H4 (cell line): ENCODE results near the gene JCAD. TPM values are rescaled to one million over a fixed set of nuclear protein-coding genes. Genes with fewer than 3 reads are reported as not detected.

Experiments
- DNase-seq: peaks from one replicate; pipeline ENCODE4 v3.0.0-alpha.2; 2015; ENCODE audit warnings: low spot score
- total RNA-seq: library from RNA; depleted of rRNA; stranded (reverse); fragments of >200 nt; shearing (Covaris generic); gene quantifications from 2 replicates; pipeline ENCODE4 v1.2.3, GENCODE V29; 2014

The JCAD gene
- total RNA-seq, 1 experiment from 2014 or later, result 4.1 TPM

GRCh38 chr10:30073045-30073766, 13.8 kb upstream of the JCAD start:
- no peak for DNase-seq

DNA sequence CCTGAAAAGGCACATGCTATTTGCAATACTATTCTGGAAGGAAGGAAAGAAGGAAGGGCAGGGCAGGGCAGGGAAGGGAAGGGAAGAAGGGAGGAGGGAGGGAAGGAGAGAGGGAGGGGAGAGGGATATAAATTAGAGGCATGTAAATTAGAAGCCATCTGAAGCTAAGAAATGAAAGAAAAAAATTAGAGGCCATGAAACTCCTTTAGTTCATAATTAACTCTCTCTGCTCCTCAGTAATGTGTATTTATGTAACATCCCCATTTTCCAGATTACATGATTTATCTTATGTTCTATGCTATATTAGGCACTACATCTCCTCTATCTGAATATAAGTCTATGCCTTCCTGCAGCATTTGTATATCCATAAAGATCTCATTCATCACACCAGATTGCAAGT, 12.7 kb upstream of the JCAD start:
- DNase-seq, result no peak

- no peak for DNase-seq
These were observed 10.8 kb upstream of the JCAD start for GRCh38 chr10:30070001-30070685.

GRCh38 chr10:30068492-30069223, 9.3 kb upstream of the JCAD start:
- DNase-seq, result no peak

- no peak for DNase-seq
These were observed 3.7 kb upstream of the JCAD start for GRCh38 chr10:30063099-30063498.

DNA sequence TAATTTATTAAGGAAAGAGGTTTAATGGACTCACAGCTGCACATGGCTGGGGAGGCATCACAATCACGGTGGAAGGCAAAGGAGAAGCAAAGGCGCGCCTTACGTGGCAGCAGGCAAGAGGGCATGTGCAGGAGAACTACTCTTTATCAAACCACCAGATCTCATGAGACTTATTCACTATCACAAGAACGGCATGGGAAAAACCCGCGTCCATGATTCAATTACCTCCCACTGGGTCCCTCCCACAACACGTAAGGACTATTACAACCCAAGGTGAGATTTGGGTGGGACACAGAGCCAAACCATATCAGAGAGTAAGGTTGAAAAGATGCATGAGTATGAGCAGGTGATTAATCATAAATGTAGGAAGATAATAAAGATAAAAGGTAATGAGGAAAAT, 3.2 kb upstream of the JCAD start:
- no peak for DNase-seq

DNA sequence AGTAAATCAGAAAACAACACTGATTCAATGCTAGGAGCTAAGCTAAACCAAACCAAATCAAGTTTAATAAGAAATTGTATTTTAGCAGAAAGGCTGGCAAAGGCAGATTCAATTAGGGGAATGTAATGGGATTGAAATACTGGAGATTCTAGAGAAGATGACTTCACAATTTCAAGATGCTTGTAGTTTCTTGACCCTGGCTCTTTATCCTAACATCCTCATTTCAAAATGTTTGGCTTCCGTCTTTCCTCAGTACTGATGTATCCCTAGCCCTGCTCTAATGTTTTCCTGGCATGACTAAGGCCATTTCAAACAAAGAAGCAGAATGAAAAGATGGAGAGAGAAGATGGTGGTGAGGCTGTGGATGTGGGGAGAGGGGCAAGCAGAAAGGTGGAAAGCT, 2.7 kb upstream of the JCAD start:
- peak; percentile 36 for DNase-seq

DNA sequence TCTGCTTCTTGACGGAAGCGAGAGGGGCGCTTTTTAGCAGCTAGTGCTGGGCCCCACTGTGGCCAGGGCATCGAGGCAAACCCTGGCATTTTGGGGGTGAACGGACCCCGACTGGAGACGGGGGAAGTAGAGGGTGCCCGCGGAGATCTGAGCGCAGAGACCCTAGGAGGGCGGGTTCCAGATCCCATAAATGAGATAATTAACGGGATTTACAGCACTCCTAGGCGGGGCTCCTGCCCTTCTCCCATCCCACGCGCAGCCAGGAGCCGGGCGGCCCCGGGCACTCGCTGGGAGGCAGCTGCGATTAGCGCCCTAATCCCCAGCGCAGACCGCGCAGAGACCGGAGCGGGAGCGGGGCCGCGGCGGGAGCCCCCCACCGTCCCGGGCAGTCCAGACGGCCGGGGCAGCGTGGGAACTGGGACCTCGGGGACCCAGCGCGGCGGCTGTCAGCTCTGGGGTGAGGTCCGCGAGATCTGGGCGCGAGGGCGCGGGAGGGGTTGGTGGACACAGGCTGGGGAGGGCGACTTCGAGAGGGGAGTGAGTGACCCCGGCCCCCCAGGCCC, 735 bp downstream of the JCAD start:
- no peak for DNase-seq

- DNase-seq, result no peak
These were observed 1.4 kb downstream of the JCAD start for GRCh38 chr10:30057894-30058556.

GRCh38 chr10:30057421-30057841, 2.0 kb downstream of the JCAD start:
- no peak for DNase-seq

GRCh38 chr10:30056767-30057355, 2.5 kb downstream of the JCAD start:
- DNase-seq, result no peak

GRCh38 chr10:30056281-30056680, 3.1 kb downstream of the JCAD start:
- no peak for DNase-seq

- DNase-seq, result no peak
These were observed 4.1 kb downstream of the JCAD start for GRCh38 chr10:30055226-30055662.

DNA sequence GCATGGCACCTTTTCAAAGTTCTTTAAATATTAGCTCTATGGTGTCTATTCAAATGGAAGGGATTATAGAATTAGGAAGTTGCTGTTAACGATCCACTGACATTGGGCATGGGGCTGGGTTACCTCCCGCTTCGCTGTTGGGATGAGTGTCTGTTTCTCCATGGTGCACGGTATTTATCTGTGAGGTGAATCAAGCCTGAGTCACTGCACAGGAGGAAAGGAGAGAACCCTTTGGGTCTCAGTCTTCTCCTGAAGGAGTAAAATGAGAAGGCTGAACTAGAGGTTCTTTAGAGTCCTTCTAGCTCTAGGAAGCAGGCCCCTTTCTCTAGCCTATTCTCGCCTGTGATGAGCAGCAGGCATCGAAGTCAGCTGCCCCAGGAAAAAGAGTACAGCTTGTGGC, 7.3 kb downstream of the JCAD start:
- DNase-seq, result no peak

- no peak for DNase-seq
These were observed 8.2 kb downstream of the JCAD start for GRCh38 chr10:30051220-30051619.

DNA sequence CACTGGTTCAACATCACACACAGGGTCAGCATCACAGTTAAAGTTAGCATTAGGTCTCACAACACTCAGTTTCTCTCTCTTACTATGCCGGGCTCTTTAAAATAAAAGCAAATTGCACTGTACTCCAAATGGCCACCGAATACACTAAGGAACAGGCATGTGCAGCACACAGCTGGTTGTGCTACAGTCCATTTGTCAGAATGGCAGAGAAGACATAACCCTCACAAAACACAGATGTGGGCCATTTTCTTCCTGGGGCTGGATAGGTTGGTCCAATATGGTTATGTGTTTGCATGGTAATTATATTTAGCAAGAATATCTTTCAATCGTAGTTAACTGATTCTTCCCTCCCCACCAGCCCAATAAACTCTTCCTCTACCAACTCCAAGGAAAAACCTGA, 9.0 kb downstream of the JCAD start:
- no peak for DNase-seq

DNA sequence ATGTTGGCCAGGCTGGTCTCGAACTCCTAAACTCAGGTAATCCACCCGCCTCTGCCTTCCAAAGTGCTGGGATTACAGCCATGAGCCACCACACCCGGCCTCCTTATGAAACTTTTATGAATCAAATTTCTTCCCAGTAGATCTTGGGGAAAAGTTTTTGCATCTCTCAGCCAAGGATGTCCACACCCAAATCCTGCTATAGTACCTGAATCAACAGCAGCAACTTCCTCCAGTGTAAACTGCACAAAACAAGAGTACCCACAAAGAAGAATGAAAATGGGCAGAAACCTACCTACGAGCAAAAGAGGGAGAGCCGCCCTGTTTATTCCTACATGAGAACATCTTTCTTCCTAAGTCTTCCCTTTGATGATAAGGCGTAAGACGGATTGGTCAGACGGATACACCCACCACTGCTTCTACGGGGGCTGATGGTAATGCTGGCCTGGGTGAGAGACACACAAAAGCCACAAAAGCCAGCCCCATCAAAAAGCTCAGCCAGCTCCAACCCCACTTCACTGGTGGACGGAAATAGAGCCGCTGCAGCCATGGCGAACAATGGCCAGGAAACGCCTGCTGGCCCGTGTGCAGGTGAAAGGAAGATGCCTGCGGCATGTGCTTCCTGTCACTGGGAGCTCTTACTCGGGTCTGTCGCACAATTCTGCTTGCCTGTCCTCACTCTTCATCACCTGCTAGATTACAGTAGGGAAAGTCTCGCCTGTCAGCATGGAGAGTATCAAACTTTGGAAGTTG, 10.4 kb downstream of the JCAD start:
- no peak for DNase-seq

DNA sequence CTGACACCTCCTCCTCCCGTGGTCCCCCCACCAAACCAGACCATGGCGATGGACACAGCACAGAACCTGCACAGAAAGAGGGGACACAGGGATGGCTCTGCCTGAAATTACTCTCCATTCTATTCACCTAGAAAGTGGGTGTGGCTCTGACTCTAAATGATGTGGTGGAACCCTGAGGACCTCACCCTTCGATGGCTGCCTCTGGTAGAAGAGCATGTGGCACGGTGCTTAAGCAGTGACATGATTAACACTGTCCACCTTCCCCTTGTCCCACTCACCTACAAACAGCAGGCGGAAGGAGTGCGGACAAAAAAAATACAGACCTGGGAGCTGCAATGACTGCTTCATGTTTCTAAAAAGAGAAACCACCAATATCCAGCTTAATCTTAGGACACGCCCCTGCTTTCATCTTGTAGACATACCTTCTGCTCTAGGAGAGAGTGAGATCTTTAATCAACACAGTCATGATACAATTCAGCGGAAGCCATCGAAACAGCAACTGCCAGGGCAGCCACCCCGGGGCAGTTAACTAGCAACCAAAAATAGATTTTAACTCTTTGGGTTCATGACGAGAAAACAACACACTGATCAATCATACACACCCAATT, 11.4 kb downstream of the JCAD start:
- no peak for DNase-seq

DNA sequence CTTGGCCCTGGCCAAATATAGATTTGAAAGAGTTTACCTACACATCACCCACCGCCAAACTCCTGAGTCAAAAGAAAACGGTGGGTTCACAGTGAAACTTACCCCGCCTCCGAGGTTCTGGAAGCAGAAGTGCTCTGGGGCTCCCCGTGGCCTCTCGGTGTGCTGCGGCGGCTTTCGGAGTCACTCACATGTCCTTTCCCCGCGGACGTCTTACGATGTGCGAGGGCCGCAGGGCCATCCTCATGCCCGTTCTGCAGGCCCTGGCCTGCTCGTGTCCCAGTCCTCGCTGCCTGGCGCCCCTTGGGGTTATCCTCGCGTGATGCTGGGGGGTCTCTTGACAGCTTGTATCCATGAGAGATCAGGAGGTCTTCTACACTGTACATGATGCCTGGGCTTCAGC, 12.0 kb downstream of the JCAD start:
- DNase-seq, result no peak

DNA sequence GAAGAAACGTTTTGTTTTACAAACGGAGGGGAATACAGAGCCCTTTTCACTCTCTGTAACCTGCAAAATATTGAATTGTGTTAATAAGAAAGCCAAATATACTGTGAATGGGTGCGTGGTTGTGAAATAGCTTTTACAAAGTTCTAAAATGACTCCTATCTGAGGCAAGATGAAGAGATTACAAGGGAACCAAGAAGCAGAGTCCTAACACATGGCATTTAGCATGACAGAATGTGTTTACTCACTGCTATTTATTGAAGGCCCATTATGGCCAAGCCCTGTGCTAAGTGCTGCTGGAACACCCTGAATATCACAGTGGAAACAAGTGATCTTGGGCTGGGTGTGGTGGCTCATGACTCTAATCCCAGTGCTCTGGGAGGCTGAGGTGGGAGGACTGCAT, 12.9 kb downstream of the JCAD start:
- DNase-seq, result no peak
